Heart left ventricle (tissue), 13 donors: ENCODE data around the gene SPTLC3.

Experiments used
- POLR2A ChIP-seq, 2 donors: fragments of 450-650 bp; IDR thresholded peaks; one replicate each; pipeline ENCODE4 v1.6.1; 2017; ENCODE audit warnings: antibody characterized with exemption in 2 of 2, mild to moderate bottlenecking in 2 of 2, moderate library complexity in 2 of 2
- TF ChIP-seq, protein P1 (sequence below), 12 donors: fragments of 200-600 bp; sonication (generic) in 4 of 12; IDR thresholded peaks; one replicate each; pipeline versions ENCODE4 v1.5.0 to v1.8.0; 2018 to 2022; ENCODE audit warnings: antibody characterized with exemption in 12 of 12, mild to moderate bottlenecking in 5 of 12
- donor health status: ischemic (EF 13 %, LVEDD 7.1; RV severe dilation, severe dysfunction).
- donor health status: DM: no; HTN: yes; CAD: no.
- donor health status: DM: no; HTN: no; CAD: no.
- donor health status: ischemic (EF 25% LVEDD 6.9; RV normal size, moderate dysfunction).
- donor health status: ischemic (EF 25% LVEDD 5.7; RV mildly dilated, moderate dysfunction).
- donor health status: ischemic (EF 35%, LVEDD 5.7; RV mildly dilated, moderate dysfunction).
- donor health status: nonischemic (EF 11% LVEDD 7.7; RV severe dilation, severe dysfunction).
- donor health status: DM: yes; HTN: yes; CAD: no.
- donor health status: PGD.
- donor health status: ischemic (EF 29% LVEDD 5.4; RV normal size, mild dysfunction).
- donor health status: nonischemic (EF 23%, LVEDD 6.1; RV moderate dilation, normal function).

DNA sequence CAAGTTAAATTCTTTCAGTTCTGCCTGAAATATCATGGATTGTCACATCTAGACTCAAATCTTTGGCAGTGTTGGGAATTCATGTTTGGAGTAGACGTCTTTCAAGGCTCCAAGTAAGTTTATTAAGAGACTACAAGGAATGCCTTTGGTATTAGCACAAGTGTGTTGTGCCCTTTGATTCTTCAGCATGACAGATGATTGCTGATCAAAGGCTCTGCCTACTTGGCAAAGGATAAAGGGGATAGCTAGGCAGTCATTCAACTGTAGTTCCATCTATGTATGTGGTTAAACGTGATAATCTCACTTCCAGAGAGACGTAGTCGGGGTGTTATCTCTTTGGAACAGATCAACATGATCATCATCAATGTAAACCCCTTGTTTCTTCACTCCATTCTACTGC is 86.2 kb downstream of the SPTLC3 start:
- TF ChIP-seq, protein P1, sequence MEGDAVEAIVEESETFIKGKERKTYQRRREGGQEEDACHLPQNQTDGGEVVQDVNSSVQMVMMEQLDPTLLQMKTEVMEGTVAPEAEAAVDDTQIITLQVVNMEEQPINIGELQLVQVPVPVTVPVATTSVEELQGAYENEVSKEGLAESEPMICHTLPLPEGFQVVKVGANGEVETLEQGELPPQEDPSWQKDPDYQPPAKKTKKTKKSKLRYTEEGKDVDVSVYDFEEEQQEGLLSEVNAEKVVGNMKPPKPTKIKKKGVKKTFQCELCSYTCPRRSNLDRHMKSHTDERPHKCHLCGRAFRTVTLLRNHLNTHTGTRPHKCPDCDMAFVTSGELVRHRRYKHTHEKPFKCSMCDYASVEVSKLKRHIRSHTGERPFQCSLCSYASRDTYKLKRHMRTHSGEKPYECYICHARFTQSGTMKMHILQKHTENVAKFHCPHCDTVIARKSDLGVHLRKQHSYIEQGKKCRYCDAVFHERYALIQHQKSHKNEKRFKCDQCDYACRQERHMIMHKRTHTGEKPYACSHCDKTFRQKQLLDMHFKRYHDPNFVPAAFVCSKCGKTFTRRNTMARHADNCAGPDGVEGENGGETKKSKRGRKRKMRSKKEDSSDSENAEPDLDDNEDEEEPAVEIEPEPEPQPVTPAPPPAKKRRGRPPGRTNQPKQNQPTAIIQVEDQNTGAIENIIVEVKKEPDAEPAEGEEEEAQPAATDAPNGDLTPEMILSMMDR (IDR thresholded peaks at IDR 0.05) = no peak
- TF ChIP-seq POLR2A (IDR thresholded peaks at IDR 0.05) = no peak
